HEK293T (cell line): ENCODE results near the gene RHEX.

Source experiments
- CTCF ChIA-PET: fragments of 350-600 bp; formaldehyde crosslinking; extraction: SDS; loops from one replicate; lab custom pipeline; 2021; ENCODE audit warnings: antibody characterized with exemption, inconsistent platforms; lab: Yijun Ruan, JAX
- POLR2A ChIA-PET: fragments of 350-600 bp; formaldehyde crosslinking; extraction: SDS; loops from one replicate; lab custom pipeline; 2020; ENCODE audit warnings: antibody characterized with exemption, inconsistent platforms; lab: Yijun Ruan, JAX
- DNase-seq: peaks from one replicate; pipeline ENCODE4 v3.0.0; 2012; ENCODE audit warnings: mixed read lengths; ENCODE audit errors: extremely low spot score
- ARNT ChIP-seq: fragments of 450-650 bp; IDR thresholded peaks from 2 replicates; pipeline ENCODE4 v1.6.1; 2017; ENCODE audit warnings: mild to moderate bottlenecking
- BHLHE40 ChIP-seq: fragments of 450-650 bp; IDR thresholded peaks from 2 replicates; pipeline ENCODE4 v1.6.1; 2016; ENCODE audit warnings: mild to moderate bottlenecking, moderate library complexity, borderline replicate concordance
- CTBP1 ChIP-seq: fragments of 450-650 bp; IDR thresholded peaks from 2 replicates; pipeline ENCODE4 v1.6.1; 2016; ENCODE audit warnings: borderline replicate concordance
- ELF4 ChIP-seq: fragments of 450-650 bp; IDR thresholded peaks from 2 replicates; pipeline ENCODE4 v1.6.1; 2017; ENCODE audit warnings: antibody characterized with exemption
- FOXA1 ChIP-seq: fragments of 450-650 bp; IDR thresholded peaks from 2 replicates; pipeline ENCODE4 v1.6.1; 2016; ENCODE audit warnings: mild to moderate bottlenecking
- FOXK2 ChIP-seq: fragments of 450-650 bp; IDR thresholded peaks from 2 replicates; pipeline ENCODE4 v1.6.1; 2016; ENCODE audit warnings: mild to moderate bottlenecking
- FOXM1 ChIP-seq: fragments of 450-650 bp; IDR thresholded peaks from 2 replicates; pipeline ENCODE4 v1.6.1; 2017; ENCODE audit warnings: mild to moderate bottlenecking, borderline replicate concordance
- HDGF ChIP-seq: fragments of 450-650 bp; IDR thresholded peaks from 2 replicates; pipeline ENCODE4 v1.6.1; 2017; ENCODE audit warnings: antibody characterized with exemption, borderline replicate concordance
- L3MBTL2 ChIP-seq: fragments of 450-650 bp; conservative IDR thresholded peaks from 2 replicates; pipeline ENCODE4 v1.6.1; 2016; ENCODE audit warnings: mild to moderate bottlenecking
- LEF1 ChIP-seq: fragments of 450-650 bp; IDR thresholded peaks from 2 replicates; pipeline ENCODE4 v1.6.1; 2017; ENCODE audit warnings: mild to moderate bottlenecking, borderline replicate concordance
- NFRKB ChIP-seq: fragments of 450-650 bp; IDR thresholded peaks from 2 replicates; pipeline ENCODE4 v1.6.1; 2016; ENCODE audit warnings: mild to moderate bottlenecking, moderate library complexity
- PKNOX1 ChIP-seq: fragments of 450-650 bp; IDR thresholded peaks from 2 replicates; pipeline ENCODE4 v1.6.1; 2016
- SP1 ChIP-seq: fragments of 450-650 bp; IDR thresholded peaks from 2 replicates; pipeline ENCODE4 v1.6.1; 2017
- SUZ12 ChIP-seq: fragments of 450-650 bp; IDR thresholded peaks from 2 replicates; pipeline ENCODE4 v1.6.1; 2016; ENCODE audit warnings: mild to moderate bottlenecking
- TARDBP ChIP-seq: fragments of 450-650 bp; IDR thresholded peaks from 2 replicates; pipeline ENCODE4 v1.6.1; 2016

RHEX gene

GRCh38 chr1:206100226-206100815 lies 47.3 kb downstream of the RHEX start:
- ChIA-PET POLR2A (no interaction called here), CTCF (no interaction called here)
- DNase-seq = no peak
- no peak for TF ChIP-seq SP1
- no peak for TF ChIP-seq LEF1
- no peak for TF ChIP-seq FOXA1
- no peak for TF ChIP-seq ARNT
- no peak for TF ChIP-seq SUZ12
- no peak for TF ChIP-seq CTBP1
- no peak for TF ChIP-seq PKNOX1

- TF ChIP-seq SUZ12 (no peak), BHLHE40 (no peak), CTBP1 (no peak), ELF4 (no peak), FOXK2 (no peak), HDGF (no peak), NFRKB (no peak), ARNT (no peak), FOXA1 (no peak), SP1 (no peak), PKNOX1 (no peak), FOXM1 (no peak), LEF1 (no peak), TARDBP (no peak)
- ChIA-PET POLR2A (no interaction called here), CTCF (no interaction called here)
- DNase-seq = peak; percentile 6
Measured at GRCh38 chr1:206101351-206102045, 48.5 kb downstream of the RHEX start.

- TF ChIP-seq FOXM1 (no peak), SUZ12 (no peak), SP1 (no peak), FOXK2 (no peak), BHLHE40 (no peak), ARNT (no peak), TARDBP (no peak), L3MBTL2 (no peak), NFRKB (no peak)
- POLR2A ChIA-PET = no interaction called here
- CTCF ChIA-PET = interaction anchor here (1.6 kb wide), 1 partner anchor 104 kb away, joined by 3 read pairs; no protein-coding TSS in a partner anchor
- no peak for DNase-seq
Measured at GRCh38 chr1:206102292-206102936, 49.4 kb downstream of the RHEX start.

- no peak for DNase-seq
- TF ChIP-seq L3MBTL2 (no peak), FOXK2 (no peak), LEF1 (no peak)
- ChIA-PET POLR2A (no interaction called here), CTCF (no interaction called here)
Measured at GRCh38 chr1:206103979-206104378, 51.0 kb downstream of the RHEX start.

GRCh38 chr1:206105464-206105995 lies 52.6 kb downstream of the RHEX start:
- TF ChIP-seq ARNT (no peak), CTBP1 (no peak), TARDBP (no peak), SUZ12 (no peak), NFRKB (no peak)
- DNase-seq = no peak
- ChIA-PET POLR2A (no interaction called here), CTCF (interaction anchor here (0.8 to 2.3 kb wide), 8 partner anchors 10 to 188 kb away, joined by 3 to 26 read pairs (median 4); no protein-coding TSS in a partner anchor)

GRCh38 chr1:206106328-206107167 lies 53.6 kb downstream of the RHEX start:
- POLR2A ChIA-PET = no interaction called here

More at GRCh38 chr1:206106328-206107167, 53.6 kb downstream of the RHEX start:
- no peak for TF ChIP-seq TARDBP
- no peak for TF ChIP-seq LEF1
- TF ChIP-seq CTBP1 = no peak
- CTCF ChIA-PET = interaction anchor here (0.6 to 2.3 kb wide), 14 partner anchors 9 to 314 kb away, joined by 3 to 26 read pairs (median 3); no protein-coding TSS in a partner anchor
- peak; percentile 92 for DNase-seq
